HCT116 (cell line): Measurements from ENCODE around the gene CD19. TPM values are rescaled to one million over a fixed set of nuclear protein-coding genes. Genes with fewer than 3 reads are reported as not detected.

Source experiments
- ATAC-seq: fragments of 200-7000 bp; cut with Tn5 transposase; 2 replicates; pipeline ENCODE4 v1.9.1; 2020; ENCODE audit warnings: mild to moderate bottlenecking, moderate library complexity
- BruUV-seq: library from RNA; stranded (reverse); fragments of 400-500 nt; replicated peaks from 2 replicates; lab custom pipeline; 2021; lab: Mats Ljungman, UMichigan
- CTCF ChIA-PET: fragments of 300-600 bp; sonication (Branson Sonifier 250); formaldehyde crosslinking; loops from one replicate; lab custom pipeline; 2021; ENCODE audit warnings: antibody characterized with exemption; lab: Charles Lee
- POLR2A ChIA-PET: fragments of 300-600, 350-600 bp; sonication (Branson Sonifier 250); formaldehyde crosslinking; loops from one replicate; lab custom pipeline; 2021; ENCODE audit warnings: antibody characterized with exemption; lab: Charles Lee
- RAD21 ChIA-PET, 2 experiments: fragments of 300-600 bp; sonication (Branson Sonifier 250); formaldehyde crosslinking; loops; one replicate each; lab custom pipeline; 2023; ENCODE audit warnings: low total read pairs in 2 of 2; ENCODE audit not compliant: uncharacterized antibody in 2 of 2, unreplicated experiment in 2 of 2, low non-redundant PET in 1 of 2; lab: Charles Lee
- DNase-seq: peaks from one replicate; pipeline ENCODE4 v3.0.0-alpha.2; 2010; ENCODE audit warnings: low read depth, low spot score
- H2AFZ ChIP-seq: fragments of 200-600 bp; shearing (Covaris generic), sonication (generic); 2 replicates; pipeline ENCODE4 v1.6.1; 2017; ENCODE audit warnings: low read depth, mixed run types, mixed read lengths, antibody characterized with exemption, low read length; ENCODE audit not compliant: poor library complexity, severe bottlenecking
- H3K27ac ChIP-seq: 2 replicates; pipeline ENCODE4 v1.5.1; 2012; ENCODE audit warnings: low read depth, low read length
- H3K27me3 ChIP-seq: fragments of 200-600 bp; sonication (generic); 2 replicates; pipeline ENCODE4 v1.6.1; 2016; ENCODE audit warnings: mixed run types, low read length, mixed read lengths; ENCODE audit not compliant: insufficient read depth
- H3K36me3 ChIP-seq, 2 experiments: fragments of 200-500 bp in 1 of 2; fragments of 200-600 bp in 1 of 2; sonication (Bioruptor generic) in 1 of 2; sonication (generic) in 1 of 2; 2 replicates each; pipeline versions ENCODE4 v1.5.1 to v1.6.1; 2014 to 2016; ENCODE audit warnings: low read length in 2 of 2, inconsistent platforms in 1 of 2, mixed read lengths in 1 of 2, mixed run types in 1 of 2; ENCODE audit not compliant: insufficient read depth in 2 of 2, control insufficient read depth in 1 of 2
- H3K4me1 ChIP-seq, 2 experiments: fragments of 200-600 bp in 1 of 2; sonication (generic) in 1 of 2; 2 replicates each; pipeline versions ENCODE4 v1.5.1 to v1.6.1; 2012 to 2017; ENCODE audit warnings: low read length in 2 of 2, inconsistent platforms in 1 of 2, mild to moderate bottlenecking in 1 of 2, mixed read lengths in 1 of 2, mixed run types in 1 of 2, moderate library complexity in 1 of 2; ENCODE audit not compliant: insufficient read depth in 2 of 2, control insufficient read depth in 1 of 2
- H3K4me2 ChIP-seq: fragments of 200-600 bp; sonication (generic); 2 replicates; pipeline ENCODE4 v1.6.1; 2017; ENCODE audit warnings: mixed run types, low read length, mixed read lengths
- H3K4me3 ChIP-seq, 2 experiments: fragments of 200-600 bp in 1 of 2; sonication (generic) in 1 of 2; replicated peaks in 1 of 2; 2 replicates each; pipeline ENCODE4 v1.5.1; 2011 to 2016; ENCODE audit warnings: low read length in 2 of 2, control low read depth in 1 of 2, low read depth in 1 of 2, mild to moderate bottlenecking in 1 of 2, mixed read lengths in 1 of 2, mixed run types in 1 of 2
- H3K79me2 ChIP-seq: fragments of 200-600 bp; sonication (generic); 2 replicates; pipeline ENCODE4 v1.6.1; 2017; ENCODE audit warnings: mild to moderate bottlenecking, mixed run types, low read length, moderate library complexity, mixed read lengths; ENCODE audit not compliant: insufficient read depth
- H3K9ac ChIP-seq: fragments of 200-600 bp; sonication (generic); 2 replicates; pipeline ENCODE4 v1.6.1; 2016; ENCODE audit warnings: low read length, mixed read lengths
- H3K9me2 ChIP-seq: fragments of 200-600 bp; sonication (generic), shearing (Covaris generic); 2 replicates; pipeline ENCODE4 v1.6.1; 2017; ENCODE audit warnings: mixed run types, mild to moderate bottlenecking, moderate library complexity; ENCODE audit not compliant: insufficient read depth
- H3K9me3 ChIP-seq, 2 experiments: fragments of 200-500 bp in 1 of 2; fragments of 200-600 bp in 1 of 2; sonication (Bioruptor generic) in 1 of 2; sonication (generic) in 1 of 2; 2 replicates each; pipeline ENCODE4 v1.6.1; 2014 to 2017; ENCODE audit warnings: low read length in 2 of 2, mixed read lengths in 2 of 2, inconsistent platforms in 1 of 2, low read depth in 1 of 2, mild to moderate bottlenecking in 1 of 2, mixed run types in 1 of 2, moderate library complexity in 1 of 2; ENCODE audit not compliant: control insufficient read depth in 1 of 2, insufficient read depth in 1 of 2
- H4K20me1 ChIP-seq: fragments of 200-600 bp; sonication (generic), shearing (Covaris generic); 2 replicates; pipeline ENCODE4 v1.6.1; 2017; ENCODE audit warnings: mixed run types, mild to moderate bottlenecking, moderate library complexity; ENCODE audit not compliant: insufficient read depth
- EZH2 ChIP-seq: fragments of 200-600 bp; sonication (generic); IDR thresholded peaks from 2 replicates; pipeline ENCODE4 v1.6.1; 2017; ENCODE audit warnings: antibody characterized with exemption, mixed run types
- FOSL1 ChIP-seq: IDR thresholded peaks from 2 replicates; pipeline ENCODE4 v1.6.1; 2012; ENCODE audit warnings: low read depth
- JUND ChIP-seq: IDR thresholded peaks from 2 replicates; pipeline ENCODE4 v1.6.1; 2012
- POLR2A ChIP-seq: IDR thresholded peaks from 2 replicates; pipeline ENCODE4 v1.7.0; 2011; ENCODE audit warnings: borderline replicate concordance; ENCODE audit not compliant: insufficient read depth, insufficient read length; ENCODE audit errors: extremely low read depth
- RAD21 ChIP-seq: IDR thresholded peaks from 2 replicates; pipeline ENCODE4 v1.6.1; 2012; ENCODE audit warnings: low read depth, mild to moderate bottlenecking
- SIN3A ChIP-seq: IDR thresholded peaks from 2 replicates; pipeline ENCODE4 v1.6.1; 2012; ENCODE audit warnings: low read depth
- SP1 ChIP-seq: IDR thresholded peaks from 2 replicates; pipeline ENCODE4 v1.6.1; 2012; ENCODE audit warnings: low read depth
- SRF ChIP-seq: IDR thresholded peaks from 2 replicates; pipeline ENCODE4 v1.6.1; 2012; ENCODE audit warnings: low read depth
- TCF7L2 ChIP-seq: IDR thresholded peaks from 2 replicates; pipeline ENCODE4 v1.7.0; 2011; ENCODE audit warnings: borderline replicate concordance, inconsistent platforms; ENCODE audit not compliant: insufficient read depth, insufficient read length; ENCODE audit errors: extremely low read depth
- YY1 ChIP-seq: IDR thresholded peaks from 2 replicates; pipeline ENCODE4 v1.6.1; 2011; ENCODE audit warnings: low read length, low read depth, moderate library complexity, mild to moderate bottlenecking; ENCODE audit not compliant: insufficient replicate concordance; ENCODE audit errors: extremely low read depth
- ZFX ChIP-seq: fragments of 450-650 bp; IDR thresholded peaks from 2 replicates; pipeline ENCODE4 v1.6.1; 2017
- ZNF274 ChIP-seq: fragments of 200-500 bp; sonication (Bioruptor generic); IDR thresholded peaks from 2 replicates; pipeline ENCODE4 v1.6.1; 2014; ENCODE audit warnings: mild to moderate bottlenecking, low read depth, low read length, inconsistent platforms
- intact Hi-C: fragments of 100-400 bp; cut with micrococcal nuclease; formaldehyde crosslinking; loops from 2 replicates; pipeline ENCODE4 v1.10.0; 2022
- total RNA-seq: library from RNA; stranded (reverse); gene quantifications from one replicate; pipeline ENCODE4 v1.2.1, GENCODE V29; 2021; ENCODE audit not compliant: unreplicated experiment
- TF ChIP-seq, protein P1 (sequence below): IDR thresholded peaks from 2 replicates; pipeline ENCODE4 v1.6.1; 2012
- TF ChIP-seq, protein P2 (sequence below), 3 experiments: fragments of 200-600 bp in 1 of 3; sonication (generic) in 1 of 3; IDR thresholded peaks in 2 of 3; conservative IDR thresholded peaks in 1 of 3; 2 replicates each; pipeline ENCODE4 v1.5.1; 2012 to 2017; ENCODE audit warnings: low read depth in 2 of 3, low read length in 2 of 3, antibody characterized with exemption in 1 of 3, borderline replicate concordance in 1 of 3, control low read depth in 1 of 3, mild to moderate bottlenecking in 1 of 3, mixed read lengths in 1 of 3, mixed run types in 1 of 3, moderate library complexity in 1 of 3; ENCODE audit not compliant: insufficient read depth in 1 of 3
- TF ChIP-seq, protein P3 (sequence below): IDR thresholded peaks from 2 replicates; pipeline ENCODE4 v1.6.1; 2011; ENCODE audit warnings: mild to moderate bottlenecking, low read length, moderate library complexity; ENCODE audit not compliant: insufficient replicate concordance; ENCODE audit errors: extremely low read depth

Gene CD19
- total RNA-seq, 1 experiment from 2014 or later = 0.27 TPM

DNA sequence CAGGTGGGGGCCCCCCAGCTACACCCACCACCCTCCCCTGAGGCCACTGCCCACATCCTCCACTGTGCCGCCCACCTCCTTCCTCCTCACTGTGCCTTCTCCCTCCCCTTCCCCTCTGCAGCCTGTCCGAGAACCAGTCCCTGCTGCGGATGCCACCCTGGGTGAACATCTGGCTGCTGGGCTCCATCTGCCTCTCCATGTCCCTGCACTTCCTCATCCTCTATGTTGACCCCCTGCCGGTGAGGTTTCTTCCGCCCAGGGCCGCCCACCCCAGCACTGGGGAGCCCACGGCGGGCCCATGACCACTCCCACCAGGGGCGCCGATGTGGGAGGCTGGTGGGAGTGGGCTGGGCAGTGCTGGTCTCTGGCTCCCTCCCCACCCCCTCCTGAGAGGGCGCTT lies 28.9 kb upstream of the CD19 start:
- H3K4me1 ChIP-seq = peaks cover 5 to 12% of the 10 kb centered on the region in 2 experiments; a peak in 3 of 4 replicates
- H3K4me3 ChIP-seq = no peak overlapping the region
- RAD21 ChIA-PET = no interaction called here
- intact Hi-C loops = no loop called here
- H3K4me2 ChIP-seq = no peak overlapping the region
- no peak overlapping the region for H2AFZ ChIP-seq
- POLR2A ChIA-PET = no interaction called here
- no peak for ATAC-seq
- H3K79me2 ChIP-seq = no peaks in the 10 kb centered on the region
- H4K20me1 ChIP-seq = no peaks in the 10 kb centered on the region
- no peaks in the 10 kb centered on the region for H3K27me3 ChIP-seq
- no peak for DNase-seq
- H3K27ac ChIP-seq = no peak overlapping the region
- H3K9me3 ChIP-seq = no peaks in the 10 kb centered on the region
- H3K9ac ChIP-seq = no peak overlapping the region
- H3K9me2 ChIP-seq = no peaks in the 10 kb centered on the region
- no TSS peak for BruUV-seq
- TF ChIP-seq JUND (no peak), SIN3A (no peak), RAD21 (no peak), POLR2A (no peak), SP1 (no peak), ZNF274 (no peak), YY1 (no peak), TCF7L2 (no peak), SRF (no peak), ZFX (no peak), EZH2 (no peak), FOSL1 (no peak)
- TF ChIP-seq, protein P1, sequence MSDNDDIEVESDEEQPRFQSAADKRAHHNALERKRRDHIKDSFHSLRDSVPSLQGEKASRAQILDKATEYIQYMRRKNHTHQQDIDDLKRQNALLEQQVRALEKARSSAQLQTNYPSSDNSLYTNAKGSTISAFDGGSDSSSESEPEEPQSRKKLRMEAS = no peak
- TF ChIP-seq, protein P2, sequence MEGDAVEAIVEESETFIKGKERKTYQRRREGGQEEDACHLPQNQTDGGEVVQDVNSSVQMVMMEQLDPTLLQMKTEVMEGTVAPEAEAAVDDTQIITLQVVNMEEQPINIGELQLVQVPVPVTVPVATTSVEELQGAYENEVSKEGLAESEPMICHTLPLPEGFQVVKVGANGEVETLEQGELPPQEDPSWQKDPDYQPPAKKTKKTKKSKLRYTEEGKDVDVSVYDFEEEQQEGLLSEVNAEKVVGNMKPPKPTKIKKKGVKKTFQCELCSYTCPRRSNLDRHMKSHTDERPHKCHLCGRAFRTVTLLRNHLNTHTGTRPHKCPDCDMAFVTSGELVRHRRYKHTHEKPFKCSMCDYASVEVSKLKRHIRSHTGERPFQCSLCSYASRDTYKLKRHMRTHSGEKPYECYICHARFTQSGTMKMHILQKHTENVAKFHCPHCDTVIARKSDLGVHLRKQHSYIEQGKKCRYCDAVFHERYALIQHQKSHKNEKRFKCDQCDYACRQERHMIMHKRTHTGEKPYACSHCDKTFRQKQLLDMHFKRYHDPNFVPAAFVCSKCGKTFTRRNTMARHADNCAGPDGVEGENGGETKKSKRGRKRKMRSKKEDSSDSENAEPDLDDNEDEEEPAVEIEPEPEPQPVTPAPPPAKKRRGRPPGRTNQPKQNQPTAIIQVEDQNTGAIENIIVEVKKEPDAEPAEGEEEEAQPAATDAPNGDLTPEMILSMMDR (IDR thresholded peaks at IDR 0.05 in 2 of 3, conservative IDR thresholded peaks at IDR 0.05 in 1 of 3; ENCODE audit: borderline replicate concordance in 1 of 3, insufficient read depth in 1 of 3, low read depth in 2 of 3, low read length in 2 of 3) = no peak
- TF ChIP-seq, protein P3, sequence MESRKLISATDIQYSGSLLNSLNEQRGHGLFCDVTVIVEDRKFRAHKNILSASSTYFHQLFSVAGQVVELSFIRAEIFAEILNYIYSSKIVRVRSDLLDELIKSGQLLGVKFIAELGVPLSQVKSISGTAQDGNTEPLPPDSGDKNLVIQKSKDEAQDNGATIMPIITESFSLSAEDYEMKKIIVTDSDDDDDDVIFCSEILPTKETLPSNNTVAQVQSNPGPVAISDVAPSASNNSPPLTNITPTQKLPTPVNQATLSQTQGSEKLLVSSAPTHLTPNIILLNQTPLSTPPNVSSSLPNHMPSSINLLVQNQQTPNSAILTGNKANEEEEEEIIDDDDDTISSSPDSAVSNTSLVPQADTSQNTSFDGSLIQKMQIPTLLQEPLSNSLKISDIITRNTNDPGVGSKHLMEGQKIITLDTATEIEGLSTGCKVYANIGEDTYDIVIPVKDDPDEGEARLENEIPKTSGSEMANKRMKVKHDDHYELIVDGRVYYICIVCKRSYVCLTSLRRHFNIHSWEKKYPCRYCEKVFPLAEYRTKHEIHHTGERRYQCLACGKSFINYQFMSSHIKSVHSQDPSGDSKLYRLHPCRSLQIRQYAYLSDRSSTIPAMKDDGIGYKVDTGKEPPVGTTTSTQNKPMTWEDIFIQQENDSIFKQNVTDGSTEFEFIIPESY = no peak
- CTCF ChIA-PET = no interaction called here
- H3K36me3 ChIP-seq = no peaks in the 10 kb centered on the region
